DMS79 (cell line): Measurements from ENCODE around the gene AKIRIN2.

ENCODE experiments used
- DNase-seq: peaks from one replicate; lab custom pipeline; 2025; lab: John Stamatoyannopoulos, UW

The AKIRIN2 gene

GRCh38 chr6:87701676-87702588, at the start of gene AKIRIN2:
AKIRIN2 (minus strand) TSS chr6:87702233; CDS start chr6:87701684, 549 bp downstream.
- peak; percentile 98 for DNase-seq

GRCh38 chr6:87747646-87748045, 45.6 kb upstream of the AKIRIN2 start:
- DNase-seq, result no peak

- no peak for DNase-seq
These were observed 44.1 kb upstream of the AKIRIN2 start for GRCh38 chr6:87745966-87746721.

- DNase-seq, result no peak
These were observed 41.4 kb upstream of the AKIRIN2 start for GRCh38 chr6:87743454-87743853.

GRCh38 chr6:87742106-87742505, 40.1 kb upstream of the AKIRIN2 start:
- no peak for DNase-seq

GRCh38 chr6:87741001-87741650, 39.1 kb upstream of the AKIRIN2 start:
- no peak for DNase-seq

- DNase-seq, result no peak
These were observed 36.7 kb upstream of the AKIRIN2 start for GRCh38 chr6:87738744-87739143.

- DNase-seq, result no peak
These were observed 36.0 kb upstream of the AKIRIN2 start for GRCh38 chr6:87738000-87738399.

- DNase-seq, result no peak
These were observed 34.9 kb upstream of the AKIRIN2 start for GRCh38 chr6:87736809-87737540.

- peak; percentile 75 for DNase-seq
These were observed 30.0 kb upstream of the AKIRIN2 start for GRCh38 chr6:87731818-87732661.

GRCh38 chr6:87731080-87731479, 29.0 kb upstream of the AKIRIN2 start:
- DNase-seq, result no peak

GRCh38 chr6:87729965-87730719, 28.1 kb upstream of the AKIRIN2 start:
- DNase-seq, result no peak

GRCh38 chr6:87728706-87729105, 26.7 kb upstream of the AKIRIN2 start:
- no peak for DNase-seq

GRCh38 chr6:87724983-87725811, 23.2 kb upstream of the AKIRIN2 start:
- no peak for DNase-seq

GRCh38 chr6:87723170-87724078, 21.4 kb upstream of the AKIRIN2 start:
- DNase-seq, result no peak

GRCh38 chr6:87722540-87723169, 20.6 kb upstream of the AKIRIN2 start:
- no peak for DNase-seq

- no peak for DNase-seq
These were observed 19.3 kb upstream of the AKIRIN2 start for GRCh38 chr6:87721311-87721710.
